Muscle of leg (tissue), 11 donors: Measurements from ENCODE around the gene IL6R. TPM values are rescaled to one million over a fixed set of nuclear protein-coding genes. Genes with fewer than 3 reads are reported as not detected.
"Not testable (repeated sequence)": the region's sequence is repeated elsewhere in the genome, so short reads cannot be mapped to it uniquely, and the experiment has no call there.

Source experiments
- DNase-seq: peaks from one replicate; pipeline ENCODE4 v3.0.0; 2013
- H3K27ac ChIP-seq: one replicate; pipeline ENCODE4 v1.5.1; 2013; ENCODE audit warnings: mild to moderate bottlenecking, low read length, control low read depth
- H3K27me3 ChIP-seq: one replicate; pipeline ENCODE4 v1.6.1; 2013; ENCODE audit warnings: low read length; ENCODE audit not compliant: control insufficient read depth, insufficient read depth
- H3K36me3 ChIP-seq: one replicate; pipeline ENCODE4 v1.6.1; 2013; ENCODE audit warnings: low read length; ENCODE audit not compliant: control insufficient read depth, insufficient read depth
- H3K4me1 ChIP-seq: one replicate; pipeline ENCODE4 v1.6.1; 2013; ENCODE audit warnings: low read length; ENCODE audit not compliant: control insufficient read depth, insufficient read depth
- H3K4me3 ChIP-seq: one replicate; pipeline ENCODE4 v1.5.1; 2013; ENCODE audit warnings: low read length, control low read depth
- H3K9me3 ChIP-seq: replicated peaks from 2 replicates; pipeline ENCODE4 v1.6.1; 2013; ENCODE audit warnings: low read depth, low read length; ENCODE audit not compliant: control insufficient read depth
- WGBS: methylation state at CpG from one replicate; pipeline ENCODE4 v1.1.5; 2013; ENCODE audit warnings: missing lambda C conversion rate; ENCODE audit not compliant: insufficient coverage; 5-methylcytosine and 5-hydroxymethylcytosine counted together
- polyA plus RNA-seq, 8 donors: library from polyadenylated mRNA; unstranded; fragments of 120-200 nt; gene quantifications; one replicate each; pipeline versions ENCODE4 v1.2.1 to v1.2.3, GENCODE V29; 2013; ENCODE audit warnings: inconsistent platforms in 1 of 8, low replicate concordance in 1 of 8; ENCODE audit not compliant: insufficient read length in 8 of 8, insufficient read depth in 1 of 8
- total RNA-seq: library from RNA; stranded (reverse); fragments of 120-200 nt; gene quantifications from one replicate; pipeline ENCODE4 v1.2.4, GENCODE V29; 2013

Gene IL6R
- total and polyA plus RNA-seq, 9 donors: 2.7 to 7.6 (median 5.2) TPM

- DNase-seq: peak; percentile 92
- WGBS: 7% methylated on average over 2 of the region's 9 CpGs
- Histone ChIP-seq H3K4me1 (peaks cover 2% of the 10 kb centered on the region), H3K27me3 (no peaks in the 10 kb centered on the region), H3K4me3 (no peak overlapping the region), H3K9me3 (no peaks in the 10 kb centered on the region), H3K36me3 (no peaks in the 10 kb centered on the region), H3K27ac (no peak overlapping the region)
These were observed 74.8 kb downstream of the IL6R start for GRCh38 chr1:154479764-154480421.

- Histone ChIP-seq H3K9me3 (no peaks in the 10 kb centered on the region), H3K36me3 (no peaks in the 10 kb centered on the region), H3K4me1 (peaks cover 2% of the 10 kb centered on the region), H3K27ac (no peak overlapping the region), H3K27me3 (no peaks in the 10 kb centered on the region), H3K4me3 (no peak overlapping the region)
- DNase-seq: no peak
- no CpG with 5 or more reads among the region's 1 CpG for WGBS
These were observed 75.9 kb downstream of the IL6R start for GRCh38 chr1:154481053-154481452.

GRCh38 chr1:154483941-154484803 lies 79.0 kb downstream of the IL6R start:
- 95% methylated on average over 8 of the region's 14 CpGs for WGBS
- H3K4me1 ChIP-seq: peaks cover 12% of the 10 kb centered on the region
- peaks cover 4% of the 10 kb centered on the region for H3K27me3 ChIP-seq

GRCh38 chr1:154485106-154485505 lies 80.0 kb downstream of the IL6R start:
- H3K4me3 ChIP-seq: no peak overlapping the region
- 31% methylated on average over 2 of the region's 5 CpGs for WGBS
- H3K27ac ChIP-seq: peak overlapping the region; percentile 54
- H3K4me1 ChIP-seq: peaks cover 11% of the 10 kb centered on the region
- peaks cover 5% of the 10 kb centered on the region for H3K27me3 ChIP-seq
- peak; percentile 85 for DNase-seq
- no peaks in the 10 kb centered on the region for H3K36me3 ChIP-seq
- H3K9me3 ChIP-seq: no peaks in the 10 kb centered on the region

More at GRCh38 chr1:154483941-154484803, 79.0 kb downstream of the IL6R start:
- Histone ChIP-seq H3K27ac (peak overlapping the region; percentile 54), H3K36me3 (no peaks in the 10 kb centered on the region), H3K4me3 (no peak overlapping the region), H3K9me3 (no peaks in the 10 kb centered on the region)
- no peak for DNase-seq

- H3K27ac ChIP-seq: peak overlapping the region; percentile 54
- no peak overlapping the region for H3K4me3 ChIP-seq
- H3K9me3 ChIP-seq: no peaks in the 10 kb centered on the region
- DNase-seq: no peak
- H3K4me1 ChIP-seq: peaks cover 11% of the 10 kb centered on the region
- 49% methylated on average over 5 of the region's 7 CpGs for WGBS
- peaks cover 5% of the 10 kb centered on the region for H3K27me3 ChIP-seq
- H3K36me3 ChIP-seq: no peaks in the 10 kb centered on the region
These were observed 80.9 kb downstream of the IL6R start for GRCh38 chr1:154485910-154486496.

- peak overlapping the region; percentile 54 for H3K27ac ChIP-seq
- H3K9me3 ChIP-seq, H3K4me3 ChIP-seq, H3K27me3 ChIP-seq, H3K36me3 ChIP-seq, DNase-seq: not testable (repeated sequence)
- H3K4me1 ChIP-seq: peaks cover 15% of the 10 kb centered on the region
- 64% methylated on average over 3 of the region's 5 CpGs for WGBS
These were observed 81.6 kb downstream of the IL6R start for GRCh38 chr1:154486756-154487155.

GRCh38 chr1:154488922-154489321 lies 83.8 kb downstream of the IL6R start:
- WGBS: 31% methylated on average over 16 of the region's 20 CpGs
- Histone ChIP-seq H3K9me3 (no peaks in the 10 kb centered on the region), H3K36me3 (no peaks in the 10 kb centered on the region), H3K27ac (no peak overlapping the region), H3K27me3 (peaks cover 19% of the 10 kb centered on the region), H3K4me3 (no peak overlapping the region), H3K4me1 (peaks cover 15% of the 10 kb centered on the region)
- no peak for DNase-seq

GRCh38 chr1:154489695-154490274 lies 84.6 kb downstream of the IL6R start:
- DNase-seq: no peak
- WGBS: no CpG with 5 or more reads among the region's 5 CpGs
- Histone ChIP-seq H3K27me3 (peaks cover 19% of the 10 kb centered on the region), H3K36me3 (no peaks in the 10 kb centered on the region), H3K27ac (no peak overlapping the region), H3K4me1 (peaks cover 15% of the 10 kb centered on the region), H3K4me3 (no peak overlapping the region), H3K9me3 (no peaks in the 10 kb centered on the region)

- Histone ChIP-seq H3K36me3 (no peaks in the 10 kb centered on the region), H3K27ac (no peak overlapping the region), H3K9me3 (no peaks in the 10 kb centered on the region), H3K4me1 (peaks cover 15% of the 10 kb centered on the region), H3K4me3 (no peak overlapping the region), H3K27me3 (peaks cover 20% of the 10 kb centered on the region)
- peak; percentile 43 for DNase-seq
- WGBS: 60% methylated on average over 1 of the region's 1 CpG
These were observed 85.2 kb downstream of the IL6R start for GRCh38 chr1:154490317-154490716.

- DNase-seq: no peak
- peaks cover 30% of the 10 kb centered on the region for H3K27me3 ChIP-seq
- no CpG with 5 or more reads among the region's 4 CpGs for WGBS
- H3K4me1 ChIP-seq: peaks cover 12% of the 10 kb centered on the region
- no peaks in the 10 kb centered on the region for H3K9me3 ChIP-seq
- peak overlapping the region; percentile 48 for H3K27ac ChIP-seq
- H3K36me3 ChIP-seq: no peaks in the 10 kb centered on the region
- no peak overlapping the region for H3K4me3 ChIP-seq
These were observed 87.0 kb downstream of the IL6R start for GRCh38 chr1:154492115-154492514.
